ENCODE measurements around the gene MAD1L1.

MAD1L1 gene

DNA sequence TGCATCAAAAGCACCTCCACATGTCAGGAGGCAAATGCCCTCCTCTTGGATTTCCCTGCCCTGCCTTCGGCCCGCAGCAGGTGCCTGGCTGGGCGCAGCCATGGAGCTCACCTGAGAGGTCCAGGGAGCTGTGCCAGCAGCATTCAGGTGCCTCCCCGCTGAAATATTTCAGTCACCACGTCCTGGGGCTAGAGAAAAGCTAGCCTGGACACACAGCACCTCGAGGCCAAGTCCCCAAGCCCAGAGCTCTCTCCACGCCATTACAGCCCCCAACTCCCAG is 102.7 kb downstream of the MAD1L1 start:
- no peak for DNase-seq

DNA sequence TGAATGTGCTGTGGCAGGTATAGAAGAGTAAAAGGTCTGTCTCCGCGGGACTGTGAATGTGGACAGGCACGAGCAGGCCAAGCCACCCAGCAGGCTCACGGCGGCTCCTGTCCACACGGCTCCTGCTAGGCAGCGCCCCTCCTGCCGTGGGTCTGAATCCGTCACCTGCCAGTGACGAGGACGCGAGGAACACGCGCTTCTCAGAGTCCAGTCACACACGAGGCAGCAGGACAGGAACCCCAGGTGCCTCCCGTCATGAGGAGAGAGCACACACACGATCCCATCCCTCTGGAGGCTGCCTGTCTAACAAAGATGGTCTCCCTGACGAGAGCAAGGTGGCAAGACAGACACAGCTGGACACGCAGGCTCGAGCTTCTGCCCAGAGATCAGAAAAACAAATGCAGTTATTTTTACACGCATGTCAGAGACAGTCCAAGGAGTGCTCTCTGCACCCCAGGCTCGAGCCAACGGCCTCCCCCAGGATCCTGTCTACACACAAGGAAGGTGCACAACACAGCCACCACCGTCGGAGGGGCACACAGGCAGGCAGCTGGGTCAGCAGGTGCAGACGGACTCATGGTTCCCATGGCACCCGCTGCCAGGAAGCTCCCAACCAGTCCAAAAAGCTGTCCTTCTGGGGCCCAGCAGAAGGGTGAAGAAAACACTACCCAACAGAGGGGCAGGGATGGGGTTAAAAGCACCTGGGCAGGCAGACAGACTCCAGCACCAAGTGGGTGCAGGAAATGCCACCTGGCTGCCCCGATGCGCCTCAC is 103.2 kb downstream of the MAD1L1 start:
- DNase-seq, result no peak

DNA sequence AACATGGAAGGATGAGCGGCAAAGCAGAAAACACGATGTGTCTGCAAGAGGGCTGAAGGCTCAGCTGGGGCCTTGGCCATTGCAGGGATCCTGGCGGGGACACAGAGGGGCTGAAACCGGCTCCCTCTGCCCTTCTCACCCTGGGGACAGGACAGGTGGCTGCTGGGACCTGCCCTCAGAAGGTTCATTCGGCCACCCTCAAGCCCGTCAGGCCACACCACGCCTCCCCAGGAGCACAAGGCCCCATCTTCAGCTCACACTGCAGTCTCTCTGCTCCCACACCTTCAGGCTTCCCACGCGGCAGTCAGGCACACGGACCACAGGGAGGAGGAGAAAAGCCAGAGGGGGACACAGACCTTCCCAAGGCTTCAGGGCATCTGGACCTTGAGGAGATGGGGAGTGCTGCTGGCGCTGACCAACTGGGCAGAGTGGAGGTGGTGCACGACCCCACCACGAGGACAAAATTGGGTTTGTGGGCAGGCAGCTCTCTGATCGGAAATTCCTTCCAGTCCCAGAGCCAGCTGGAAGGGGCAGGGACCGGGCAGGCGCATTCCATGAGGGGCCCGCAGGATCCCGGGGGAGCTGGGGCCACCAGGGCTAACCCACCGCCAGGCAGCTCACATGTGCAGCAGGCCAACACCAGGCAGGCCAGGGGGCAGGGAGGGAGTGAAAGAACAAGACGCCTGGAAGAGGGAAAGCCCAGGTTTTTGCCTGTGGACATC is 104.0 kb downstream of the MAD1L1 start:
- DNase-seq, result no peak

DNA sequence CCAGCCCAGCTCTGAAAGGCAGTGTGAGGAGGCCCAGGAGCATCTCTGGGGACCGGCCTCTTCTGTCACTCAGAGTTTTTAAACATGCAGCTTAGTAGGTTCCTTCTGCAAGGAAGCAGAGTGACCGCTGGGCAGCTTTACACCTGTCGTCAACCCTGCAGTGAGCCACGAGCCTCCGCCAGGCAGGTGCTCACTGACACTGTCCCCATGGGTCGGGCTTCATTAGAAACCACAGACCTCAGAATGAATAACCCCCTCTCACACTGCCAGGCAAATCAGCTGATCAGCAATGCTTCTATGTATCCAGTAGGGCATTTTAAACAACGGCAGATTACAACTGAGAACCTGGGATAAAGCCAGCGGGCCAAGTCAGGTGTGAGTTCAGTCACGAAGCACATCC is 106.1 kb downstream of the MAD1L1 start:
- DNase-seq, result no peak

DNA sequence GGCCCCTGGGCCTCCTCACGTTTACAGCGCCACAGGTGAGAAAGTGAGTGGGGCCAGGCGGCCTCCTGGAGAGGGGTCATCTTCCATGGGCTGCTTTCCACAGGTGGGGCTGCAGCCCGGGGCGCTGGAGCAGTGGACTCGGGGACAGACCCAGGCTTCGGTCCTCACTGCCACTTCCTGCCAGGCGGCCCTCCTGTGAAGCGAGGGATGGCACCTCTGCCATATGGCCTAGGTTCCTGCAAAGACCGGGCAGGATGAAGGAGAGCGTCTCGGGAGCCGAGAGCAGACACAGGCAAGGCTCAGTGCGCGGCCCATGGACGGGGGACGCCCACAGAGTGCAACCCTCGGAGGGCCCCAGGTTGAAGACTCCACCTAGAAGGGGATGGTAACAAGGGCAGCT is 106.8 kb downstream of the MAD1L1 start:
- DNase-seq, result no peak

DNA sequence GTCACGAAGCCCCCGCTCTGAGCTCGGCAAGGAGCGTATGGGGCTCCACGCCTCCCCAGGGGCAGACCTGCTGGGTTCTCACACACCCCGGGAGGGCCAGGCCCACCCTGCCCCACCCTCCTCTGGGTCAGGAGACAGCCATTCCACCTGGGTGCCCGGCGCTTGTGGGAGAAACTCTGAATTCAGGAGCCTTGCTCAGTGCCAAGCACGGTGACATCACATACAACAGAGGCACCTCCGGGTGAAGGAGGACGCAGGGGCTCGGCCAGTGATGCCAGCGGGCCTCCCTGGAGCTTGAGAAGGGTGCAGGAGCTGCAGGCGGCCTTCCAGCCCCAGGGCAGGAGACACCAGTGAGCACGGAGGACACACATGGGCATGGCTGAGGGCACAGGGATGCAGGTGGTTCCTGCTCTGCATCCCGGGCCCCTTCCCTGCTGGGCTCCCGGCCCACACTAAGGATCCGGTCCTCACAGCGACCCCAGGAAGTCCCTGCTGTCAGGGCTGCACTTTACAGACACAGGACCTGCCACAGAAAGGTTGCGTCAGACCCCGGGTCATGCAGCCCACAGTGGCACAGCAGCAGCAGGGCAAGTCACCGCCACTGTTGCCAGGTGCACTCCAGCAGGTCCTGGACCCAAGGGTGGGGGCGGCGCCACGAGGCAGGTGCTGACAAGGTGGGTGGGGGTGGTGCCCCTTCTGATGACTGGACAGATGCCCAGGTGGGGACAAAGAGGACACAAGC is 108.0 kb downstream of the MAD1L1 start:
- DNase-seq, result no peak

DNA sequence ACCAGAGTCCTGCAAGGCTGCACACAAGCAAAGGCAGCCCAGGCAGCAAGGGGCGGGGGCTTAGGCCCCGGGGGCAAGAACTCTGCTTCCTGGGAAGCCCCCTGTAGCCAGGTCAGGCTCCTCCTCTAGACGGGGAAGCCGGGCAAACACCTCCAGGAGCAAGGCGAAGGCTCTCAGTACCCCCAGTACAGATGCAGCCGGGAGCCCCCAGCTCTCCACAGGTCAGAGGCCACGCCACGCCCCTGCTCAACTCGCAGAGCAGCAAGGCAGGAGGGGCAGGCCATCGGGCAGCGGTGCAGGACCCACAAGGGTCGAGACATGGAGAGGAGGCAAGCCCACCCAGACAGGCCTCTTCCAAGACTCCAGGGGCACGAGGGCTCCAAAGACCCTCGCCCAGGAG is 108.8 kb downstream of the MAD1L1 start:
- DNase-seq, result no peak

DNA sequence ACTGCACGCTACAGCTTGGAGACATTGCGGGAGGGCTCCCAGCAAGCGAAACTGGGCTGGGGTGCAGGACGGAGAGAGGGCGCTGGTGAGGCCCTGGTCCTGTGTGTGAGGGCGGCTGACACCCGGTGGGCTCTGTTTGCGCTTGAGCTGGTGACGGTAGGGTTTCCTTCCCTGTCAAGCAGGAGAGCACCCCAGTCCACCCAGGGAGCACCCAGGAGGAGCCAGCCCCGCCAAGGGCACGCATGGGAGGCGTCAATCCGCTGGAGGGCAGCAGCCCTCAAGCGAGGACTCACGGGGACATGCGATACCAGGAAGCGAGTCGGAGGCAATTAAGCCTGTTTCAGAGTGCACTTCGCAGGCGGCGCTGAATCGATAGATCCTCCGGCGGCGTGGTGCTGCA is 109.4 kb downstream of the MAD1L1 start:
- DNase-seq, result peak; percentile 74

DNA sequence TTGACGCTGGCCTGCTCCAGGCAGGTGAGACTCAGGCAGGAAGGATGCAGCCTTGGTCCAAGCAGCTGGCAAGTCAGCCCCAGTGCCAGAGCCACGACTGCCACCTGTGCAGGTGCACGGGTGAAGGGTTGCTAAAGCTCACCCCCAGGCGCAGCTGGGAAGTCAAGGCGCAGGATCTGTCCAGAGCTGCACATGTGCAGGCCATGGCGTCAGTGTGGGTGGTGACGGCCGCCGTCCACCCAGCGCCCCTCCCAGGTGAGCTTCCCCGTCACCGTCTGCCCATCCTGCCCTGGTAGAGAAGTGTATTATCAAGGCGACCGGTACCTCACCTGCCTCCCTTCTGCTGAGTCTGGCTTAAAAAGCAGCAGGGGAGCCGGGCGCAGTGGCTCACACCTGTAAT is 110.1 kb downstream of the MAD1L1 start:
- no peak for DNase-seq

DNA sequence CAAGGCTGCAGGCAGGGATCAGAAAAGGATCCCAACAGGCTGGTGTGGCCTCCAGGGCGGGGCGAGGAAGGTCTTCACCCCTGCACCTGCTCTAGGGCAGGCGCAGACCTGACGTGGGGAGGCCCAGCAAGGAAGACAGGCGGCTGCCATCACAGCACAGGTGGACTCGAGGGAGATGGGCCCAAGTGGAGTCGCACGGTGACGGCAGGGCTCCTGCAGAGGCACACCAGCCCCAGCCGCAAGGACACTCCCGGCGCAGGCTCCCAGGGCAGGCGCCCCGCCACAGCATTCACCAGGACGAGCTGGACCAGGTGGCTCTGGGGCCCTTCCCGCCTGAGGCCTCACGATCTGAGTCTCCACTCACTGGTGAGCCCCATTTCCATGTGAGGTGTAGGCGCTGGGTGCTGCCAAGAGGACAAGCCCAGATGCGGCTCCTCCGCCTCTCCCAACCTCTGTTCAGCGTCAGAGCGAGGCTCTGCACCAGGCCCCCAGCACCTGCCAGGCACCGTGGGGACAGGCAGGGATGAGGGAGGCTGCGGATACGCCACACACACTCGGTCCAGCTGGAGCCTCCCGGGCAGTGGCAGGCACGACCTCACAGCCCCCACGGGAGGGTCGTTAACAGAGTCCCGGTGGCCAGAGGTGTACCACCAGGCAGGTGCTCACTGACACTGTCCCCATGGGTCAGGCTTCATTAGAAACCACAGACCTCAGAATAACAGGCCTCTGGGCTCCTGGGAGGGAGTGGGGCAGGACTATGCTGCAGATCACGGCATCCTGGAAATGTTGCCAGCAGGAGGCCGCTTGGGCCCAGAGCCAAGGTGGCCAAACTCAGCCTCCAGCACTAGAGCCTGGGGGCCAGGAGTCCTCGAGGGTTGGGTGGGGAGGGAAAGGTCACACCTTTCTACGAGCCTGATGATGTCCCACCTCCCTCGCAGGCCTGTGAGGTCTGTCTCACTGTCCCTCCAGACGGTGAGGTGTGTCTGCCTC is 111.6 kb downstream of the MAD1L1 start:
- no peak for DNase-seq

DNA sequence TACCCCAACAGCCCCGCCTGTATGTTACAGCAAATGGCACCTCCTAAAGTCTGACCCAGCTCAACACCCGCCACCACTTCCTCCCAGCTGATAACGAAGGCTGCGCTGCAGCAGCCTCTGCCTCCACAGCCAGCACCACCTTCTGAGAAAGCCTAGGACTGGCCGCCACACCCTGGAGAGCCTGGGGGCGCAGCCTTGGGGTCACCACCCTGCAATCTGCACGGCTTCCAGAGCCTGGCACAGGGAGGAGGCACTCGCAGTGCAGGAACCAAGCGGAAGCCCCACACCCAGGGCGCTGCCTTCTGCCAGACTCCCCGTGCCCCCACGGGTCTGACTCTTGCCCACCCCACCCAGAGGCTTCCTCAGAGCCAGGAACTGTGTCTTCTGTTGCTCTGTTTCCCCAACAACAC is 112.5 kb downstream of the MAD1L1 start:
- no peak for DNase-seq

DNA sequence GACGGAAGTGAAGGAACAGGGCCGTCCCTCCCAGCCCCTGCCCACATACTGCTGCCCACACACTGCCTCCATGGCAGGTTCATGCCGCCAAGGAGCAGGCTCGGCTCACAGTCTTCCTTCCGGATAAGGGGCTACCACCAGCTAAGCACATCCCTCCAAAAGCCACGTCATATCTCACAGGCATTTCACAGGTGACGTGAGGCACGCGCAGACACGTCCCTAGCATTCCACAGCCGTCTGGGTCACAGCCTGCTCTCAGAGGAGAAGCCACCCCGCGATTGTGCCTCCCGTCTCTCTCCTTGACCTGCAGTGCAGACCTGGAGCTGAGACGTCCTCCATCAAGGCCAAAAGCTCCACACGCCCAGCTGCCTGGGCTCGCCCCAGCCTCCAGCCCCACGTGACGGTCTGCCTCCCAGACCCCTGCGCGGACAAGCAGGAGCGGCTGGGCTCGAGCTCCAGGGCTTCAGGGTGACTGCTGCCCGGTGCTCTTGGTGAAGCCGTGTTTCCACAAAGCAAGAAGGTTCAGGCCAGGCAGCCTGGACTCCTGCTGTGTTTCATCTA is 114.0 kb downstream of the MAD1L1 start:
- DNase-seq, result no peak

DNA sequence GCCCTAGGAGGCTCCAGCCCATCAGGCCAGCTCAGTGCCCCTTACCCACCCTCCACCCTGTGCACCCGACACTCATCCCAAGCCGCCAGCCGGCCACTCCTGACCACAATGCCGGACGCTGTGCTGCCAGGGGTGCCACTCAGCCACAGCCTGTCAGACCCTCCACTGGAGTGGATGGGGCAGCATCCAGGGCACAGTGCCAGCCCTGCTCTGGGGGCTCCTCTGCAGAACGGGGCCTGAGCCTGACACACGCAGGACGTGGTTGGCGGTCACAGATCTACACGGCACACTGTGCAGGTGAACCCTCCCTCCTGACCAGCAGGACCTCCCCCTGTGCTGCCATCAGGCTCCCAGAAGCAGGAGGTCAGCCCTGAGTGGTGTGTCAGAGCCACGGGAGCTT is 114.7 kb downstream of the MAD1L1 start:
- no peak for DNase-seq

DNA sequence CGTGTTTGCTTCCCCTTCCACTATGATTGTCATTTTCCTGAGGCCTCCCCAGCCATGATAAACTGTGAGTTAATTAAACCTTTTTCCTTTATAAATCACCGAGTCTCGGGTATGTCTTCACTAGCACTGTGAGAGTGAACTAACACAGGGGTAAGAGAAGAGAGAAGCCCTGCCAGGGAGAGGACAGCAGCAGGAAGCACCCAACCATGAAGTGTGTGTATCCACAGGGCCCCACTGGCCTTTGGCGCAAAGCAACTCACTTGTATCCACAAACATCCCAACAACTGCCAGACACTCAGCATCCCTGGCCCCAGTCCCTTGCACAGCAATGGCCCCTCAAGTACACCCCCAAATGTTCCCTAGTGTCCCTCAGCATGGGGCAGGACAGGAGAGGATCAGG is 115.1 kb downstream of the MAD1L1 start:
- no peak for DNase-seq

DNA sequence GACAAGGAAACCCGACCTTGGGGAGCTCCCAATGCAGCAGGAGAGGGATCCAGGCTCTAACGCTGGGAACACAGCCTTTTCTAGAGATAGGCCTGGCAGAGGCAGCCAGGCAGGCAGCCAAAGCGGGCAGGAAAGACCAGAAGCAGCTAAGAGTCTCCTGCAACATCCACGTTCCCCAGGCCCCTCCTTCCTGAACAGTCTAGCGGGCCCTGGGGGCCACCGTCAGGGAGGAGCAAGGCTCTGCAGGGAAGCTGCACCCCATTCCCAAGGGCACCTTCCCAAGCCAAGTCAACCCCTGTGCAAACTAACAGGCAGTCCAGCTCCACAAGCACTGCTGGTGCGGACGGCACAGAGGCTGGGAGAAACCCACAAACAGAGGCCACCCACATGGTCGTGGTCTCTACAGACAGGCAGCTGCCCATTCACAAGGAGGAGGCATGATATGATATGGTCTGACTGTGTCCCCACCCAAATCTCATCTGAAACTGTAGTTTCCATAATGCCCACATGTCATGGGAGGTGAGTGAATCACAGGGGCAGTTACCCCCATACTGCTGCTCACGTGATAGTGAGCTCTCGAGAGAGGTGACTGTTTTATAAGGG is 115.7 kb downstream of the MAD1L1 start:
- DNase-seq, result no peak

DNA sequence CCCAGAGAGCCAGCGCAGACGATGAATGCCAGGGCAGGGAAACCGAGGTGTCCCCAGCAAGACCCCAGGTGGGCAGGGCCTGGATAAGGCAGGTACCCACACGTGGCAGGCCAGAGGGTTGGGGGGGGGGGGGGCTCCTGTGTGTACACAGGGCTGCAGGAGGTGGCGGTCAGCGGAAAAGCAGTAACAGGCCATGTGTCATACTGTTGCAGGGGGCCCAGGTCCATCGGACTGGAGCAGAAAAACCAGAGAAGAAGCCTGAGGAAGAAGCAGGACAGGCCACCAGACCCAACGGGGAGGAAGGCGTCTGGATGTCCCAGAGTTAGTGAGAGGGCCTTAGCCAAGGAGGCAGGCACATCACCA is 116.3 kb downstream of the MAD1L1 start:
- DNase-seq, result no peak

DNA sequence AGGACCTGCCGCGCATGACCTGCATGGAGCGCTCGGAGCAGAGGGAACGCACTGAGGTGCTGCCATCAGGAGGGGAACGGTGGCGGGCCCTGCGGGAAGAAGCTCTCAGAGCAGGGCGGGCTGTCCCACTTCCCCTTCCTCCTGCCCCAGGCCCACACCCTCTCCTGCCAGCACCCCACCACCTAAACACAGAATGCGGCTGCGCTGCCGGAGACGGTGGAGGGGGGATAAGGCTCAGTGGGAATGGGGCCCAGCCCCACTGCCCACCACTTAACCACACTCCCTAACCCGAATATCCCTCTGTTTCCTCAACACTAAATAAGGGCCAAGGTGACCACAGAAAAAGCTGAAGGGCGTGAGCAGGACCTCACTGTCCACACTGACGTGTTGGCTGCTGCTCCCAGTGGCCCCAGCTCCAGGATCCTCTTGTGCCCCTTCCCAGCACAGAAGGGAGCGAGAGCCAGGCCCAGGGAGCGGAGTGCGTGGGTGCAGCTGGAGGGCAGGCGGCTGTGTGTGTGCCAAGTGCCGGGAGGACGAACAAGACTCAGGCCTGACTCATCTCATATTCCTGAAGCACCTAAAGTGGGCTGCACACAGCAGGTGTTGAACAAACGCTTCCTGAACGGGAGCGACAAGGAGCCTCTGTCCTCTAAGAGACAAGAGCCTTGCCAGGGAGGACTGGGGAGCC is 116.8 kb downstream of the MAD1L1 start:
- no peak for DNase-seq

DNA sequence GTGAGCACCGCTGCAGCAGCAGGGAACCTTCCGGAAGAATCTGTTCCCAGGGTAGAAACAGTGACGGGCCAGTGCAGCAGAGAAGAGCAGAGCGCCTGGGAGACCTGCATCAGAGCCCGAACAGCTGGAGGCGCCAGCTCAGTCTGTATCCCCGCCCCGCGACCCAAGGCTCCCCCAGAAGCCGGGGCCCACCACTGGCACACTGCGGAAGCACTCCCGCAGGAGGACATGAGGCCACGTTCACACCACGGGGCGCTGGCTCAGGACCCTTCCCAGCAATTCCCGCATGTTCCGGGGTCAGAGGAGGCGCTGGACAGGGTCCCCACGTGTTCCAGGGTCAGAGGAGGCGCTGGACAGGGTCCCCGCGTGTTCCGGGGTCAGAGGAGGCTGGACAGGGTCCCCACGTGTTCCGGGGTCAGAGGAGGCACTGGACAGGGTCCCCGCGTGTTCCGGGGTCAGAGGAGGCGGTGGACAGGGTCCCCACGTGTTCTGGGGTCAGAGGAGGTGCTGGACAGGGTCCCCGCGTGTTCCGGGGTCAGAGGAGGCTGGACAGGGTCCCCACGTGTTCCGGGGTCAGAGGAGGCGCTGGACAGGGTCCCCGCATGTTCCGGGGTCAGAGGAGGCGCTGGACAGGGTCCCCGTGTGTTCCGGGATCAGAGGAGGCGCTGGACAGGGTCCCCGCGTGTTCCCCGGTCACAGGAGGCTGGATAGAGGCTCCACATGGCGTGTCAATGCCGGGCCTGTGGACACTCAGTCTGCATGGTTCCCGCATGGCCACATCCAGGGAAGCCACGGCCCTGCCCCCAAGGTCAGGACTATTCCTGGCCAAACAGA is 117.6 kb downstream of the MAD1L1 start:
- DNase-seq, result no peak

DNA sequence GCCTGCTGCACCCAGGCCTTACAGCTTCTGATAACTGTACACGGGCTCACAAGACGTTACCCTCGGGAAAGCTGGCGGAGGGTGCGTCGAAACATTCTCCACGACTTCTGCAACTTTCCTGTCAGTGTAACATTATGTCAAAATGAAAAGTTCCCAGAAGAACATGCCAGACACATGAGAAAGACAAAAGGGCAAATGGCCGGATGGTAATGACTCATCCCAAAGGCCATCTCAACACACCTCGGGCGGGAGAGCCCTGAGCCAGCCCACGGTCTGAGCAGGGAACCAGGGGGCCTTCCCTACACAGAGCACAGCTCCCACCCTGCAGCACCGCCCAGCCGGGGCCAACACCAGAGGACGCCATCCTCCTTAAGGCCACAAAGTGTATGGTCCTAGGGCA is 118.7 kb downstream of the MAD1L1 start:
- no peak for DNase-seq

Data from NCI-H1417 treated with DMSO at 0.1 percent for 48 hours (cell line).